GM21381 (cell line): Measurements from ENCODE around the gene EMX2.
A peak's percentile ranks its signal among the peaks of the same experiment; 100 is the strongest.

Experiments used
- ATAC-seq: cut with Tn5 transposase; IDR thresholded peaks from one replicate; pipeline ENCODE4 v1.9.1; 2021; ENCODE audit warnings: mild to moderate bottlenecking, moderate library complexity; ENCODE audit not compliant: unreplicated experiment

EMX2 gene

DNA sequence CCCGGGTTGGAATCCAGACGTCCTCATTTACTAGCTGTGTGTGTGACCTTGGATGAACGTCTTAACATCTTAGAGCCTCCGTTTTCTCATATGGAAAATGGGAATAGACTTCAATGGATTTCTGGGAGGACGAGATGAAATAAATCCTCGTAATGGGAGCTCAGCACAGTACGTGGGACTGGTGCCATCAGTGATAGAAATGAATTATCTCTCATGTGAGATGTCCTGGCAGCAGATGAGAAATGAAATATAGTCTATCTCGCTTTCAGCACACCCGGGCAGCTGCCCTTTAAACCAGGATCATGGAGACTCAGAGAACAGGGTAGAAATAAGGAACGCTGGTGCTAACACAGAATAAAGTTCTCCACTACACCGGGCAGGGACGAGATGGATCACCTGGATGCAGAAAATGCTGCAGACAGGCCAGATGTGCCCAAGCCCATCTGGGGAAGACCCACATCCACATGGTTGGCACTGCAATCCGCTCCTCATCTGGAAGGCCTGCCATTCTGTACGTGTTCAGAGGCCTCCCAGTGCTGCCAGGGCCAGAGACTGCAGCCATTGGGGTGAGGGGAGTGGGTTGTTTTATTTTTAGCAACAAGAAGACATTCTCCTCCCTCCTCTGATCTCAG lies 11.1 kb upstream of the EMX2 start:
- no peak for ATAC-seq

DNA sequence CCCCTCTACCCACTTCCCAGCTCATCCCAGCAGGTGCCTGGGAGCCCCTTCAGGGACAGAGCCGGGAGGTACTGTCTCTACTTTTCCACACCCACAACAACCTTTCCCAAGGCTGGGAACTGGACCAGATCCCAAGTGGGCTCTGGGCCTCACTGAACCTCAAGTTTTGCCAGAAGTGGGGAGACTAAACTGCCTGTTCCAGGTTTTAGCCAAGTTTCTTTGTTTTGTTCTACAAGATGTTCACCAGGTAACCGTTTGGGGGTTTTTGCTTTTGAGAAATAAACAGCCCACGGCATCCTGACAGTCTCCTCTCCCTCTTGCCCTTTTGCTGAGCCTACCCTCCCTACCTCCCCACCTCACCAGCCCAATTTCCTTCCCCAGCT lies 10.6 kb upstream of the EMX2 start:
- ATAC-seq = no peak

DNA sequence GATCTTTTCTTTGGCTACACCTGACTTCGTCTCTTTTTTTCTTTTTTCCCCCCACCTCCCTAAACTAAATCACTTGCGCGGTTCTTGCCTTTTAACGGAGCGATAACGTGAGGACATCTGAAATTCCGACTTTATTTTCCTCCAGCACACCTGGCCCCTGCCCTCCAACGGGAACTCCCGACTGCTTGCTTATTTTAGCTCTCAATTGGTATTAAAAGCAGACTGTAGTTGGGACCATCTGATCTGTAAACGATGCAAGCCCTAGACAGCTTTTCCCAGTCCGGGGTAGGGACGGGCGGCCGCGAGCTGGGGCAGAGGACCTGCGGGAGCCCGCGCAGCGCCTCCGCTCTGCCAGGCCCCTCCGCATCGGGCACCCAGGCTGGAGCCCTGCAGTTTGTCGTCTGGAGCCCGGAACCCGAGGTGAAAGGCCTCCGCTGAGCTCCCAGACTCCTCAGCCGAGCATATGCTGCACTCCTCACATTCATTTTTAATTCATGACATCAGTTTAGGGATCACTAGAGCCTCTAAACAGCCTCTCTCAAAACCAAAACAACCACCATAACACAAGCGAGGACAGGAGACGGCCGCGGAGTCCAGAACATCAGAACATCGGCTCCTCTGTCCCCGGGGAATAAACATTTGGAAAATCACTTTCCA lies 10.0 kb upstream of the EMX2 start:
- ATAC-seq = no peak

DNA sequence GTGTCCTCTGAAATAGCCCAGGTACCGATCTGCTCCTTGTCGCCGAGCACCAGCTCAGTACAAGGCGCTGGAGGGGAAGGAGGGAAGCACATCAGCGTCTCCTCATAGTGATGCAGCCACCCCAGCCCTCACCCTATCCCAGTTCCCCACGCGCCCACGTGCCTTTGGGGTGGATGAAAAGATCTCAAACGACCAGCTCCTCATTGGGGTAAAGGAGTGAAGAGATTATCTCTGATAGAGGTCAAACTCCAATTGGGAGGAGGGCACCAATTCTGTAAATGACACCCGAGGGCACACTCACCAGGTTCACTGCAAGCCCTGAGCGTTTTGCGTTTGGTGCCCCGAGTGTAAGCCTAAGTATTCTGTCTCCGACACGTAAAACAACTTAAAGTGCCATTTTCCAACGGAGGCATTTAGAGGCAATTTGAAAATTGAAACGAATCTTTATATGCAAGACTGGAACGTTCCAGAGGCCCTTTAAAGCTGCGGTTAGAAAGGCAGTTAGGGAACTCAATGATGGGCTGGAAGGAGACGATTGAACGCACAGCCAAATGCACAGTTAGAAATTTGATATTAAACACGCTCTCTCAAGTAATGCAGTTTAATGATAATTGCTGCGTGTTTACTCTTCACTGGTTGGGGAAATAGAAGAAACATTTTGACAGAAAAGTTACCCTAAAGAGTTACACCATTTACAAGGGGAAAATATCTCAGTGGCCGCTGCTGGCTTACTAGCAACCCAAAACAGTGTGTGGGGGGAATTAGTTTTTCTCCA lies 8.9 kb upstream of the EMX2 start:
- ATAC-seq = no peak

DNA sequence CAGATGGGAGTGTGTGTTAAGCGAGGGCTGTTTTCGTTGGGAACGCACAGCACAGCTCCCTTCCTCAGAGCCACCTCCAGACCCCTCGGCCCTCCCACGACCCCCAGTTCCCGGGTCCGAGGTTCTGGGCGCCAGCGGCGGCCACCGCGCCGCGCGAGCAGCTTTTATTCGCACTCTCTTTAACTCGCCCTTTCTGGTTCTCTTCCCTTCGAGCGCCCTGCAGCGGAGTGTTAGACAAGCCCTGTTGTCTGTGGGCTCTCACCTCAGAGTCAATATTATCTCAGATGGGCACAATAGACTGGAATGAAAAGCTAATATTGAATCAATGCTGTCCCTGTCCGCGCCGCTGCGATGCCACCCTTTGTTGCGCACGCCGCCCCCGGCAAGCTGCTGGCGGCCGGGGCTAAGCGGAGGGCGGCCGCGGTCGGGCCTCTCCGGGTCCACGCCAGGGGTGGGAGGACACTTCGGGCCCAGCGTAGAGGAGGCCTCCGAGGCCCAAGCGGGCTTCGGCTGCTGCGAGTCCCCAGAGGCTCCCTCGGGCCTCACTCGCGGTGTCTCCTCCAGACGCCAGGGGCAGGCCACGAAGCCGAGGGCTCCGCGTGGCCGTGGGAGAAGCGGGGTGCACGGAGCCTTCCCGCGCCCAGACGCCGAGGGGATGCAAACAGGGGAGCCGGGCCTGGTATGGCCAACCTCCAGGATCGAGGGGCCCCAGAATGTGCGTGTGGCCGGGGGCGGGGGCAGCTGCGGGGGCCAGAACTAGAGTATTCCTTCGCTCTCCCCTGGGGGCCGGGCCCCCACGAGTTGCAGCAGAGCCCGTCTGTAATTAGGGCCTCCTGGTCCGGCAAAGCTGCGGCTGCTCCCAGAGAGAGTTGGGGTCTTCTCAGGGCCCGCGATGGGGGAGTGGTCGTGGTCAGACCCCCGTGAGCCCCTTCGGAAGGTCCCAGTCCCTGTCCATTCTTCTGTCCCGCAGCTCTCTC lies 7.9 kb upstream of the EMX2 start:
- no peak for ATAC-seq

DNA sequence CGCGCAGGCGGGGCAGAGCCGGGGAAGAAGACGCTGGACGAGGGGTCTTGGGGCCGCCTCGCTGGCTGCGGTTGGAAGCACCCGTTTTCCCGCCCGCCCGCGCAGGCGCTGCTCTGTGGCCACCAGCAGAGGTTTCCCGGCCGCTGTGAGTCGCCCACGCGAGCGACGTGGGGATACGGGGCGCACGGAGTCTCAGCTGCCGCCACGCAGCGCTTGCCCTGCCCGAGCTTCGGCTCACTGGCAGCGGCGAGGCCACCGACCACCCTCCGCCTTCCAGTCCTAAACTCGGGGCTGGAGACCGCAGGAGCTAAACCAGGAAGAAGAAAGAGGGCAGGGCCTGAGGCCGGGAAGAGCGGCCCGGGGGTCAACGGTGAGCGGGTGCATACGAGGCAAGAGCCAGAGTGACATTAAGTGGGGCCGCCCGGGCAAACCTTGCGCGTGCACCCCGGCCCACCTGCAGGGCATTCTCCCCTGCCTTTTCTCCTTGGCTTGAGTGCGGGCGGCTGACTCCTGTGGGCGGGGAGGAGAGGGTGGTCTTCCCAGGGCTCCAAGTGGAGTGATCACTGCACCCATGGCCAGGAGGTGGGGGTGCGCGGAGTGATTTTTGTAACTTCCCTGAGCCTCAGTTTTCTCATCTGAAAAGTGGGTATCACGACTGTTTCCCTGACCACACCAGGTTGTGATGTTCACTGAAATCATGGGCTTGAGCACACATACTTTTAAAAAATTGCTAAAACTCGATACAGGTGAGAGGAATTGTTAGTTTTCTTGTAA lies 7.1 kb upstream of the EMX2 start:
- ATAC-seq = no peak

DNA sequence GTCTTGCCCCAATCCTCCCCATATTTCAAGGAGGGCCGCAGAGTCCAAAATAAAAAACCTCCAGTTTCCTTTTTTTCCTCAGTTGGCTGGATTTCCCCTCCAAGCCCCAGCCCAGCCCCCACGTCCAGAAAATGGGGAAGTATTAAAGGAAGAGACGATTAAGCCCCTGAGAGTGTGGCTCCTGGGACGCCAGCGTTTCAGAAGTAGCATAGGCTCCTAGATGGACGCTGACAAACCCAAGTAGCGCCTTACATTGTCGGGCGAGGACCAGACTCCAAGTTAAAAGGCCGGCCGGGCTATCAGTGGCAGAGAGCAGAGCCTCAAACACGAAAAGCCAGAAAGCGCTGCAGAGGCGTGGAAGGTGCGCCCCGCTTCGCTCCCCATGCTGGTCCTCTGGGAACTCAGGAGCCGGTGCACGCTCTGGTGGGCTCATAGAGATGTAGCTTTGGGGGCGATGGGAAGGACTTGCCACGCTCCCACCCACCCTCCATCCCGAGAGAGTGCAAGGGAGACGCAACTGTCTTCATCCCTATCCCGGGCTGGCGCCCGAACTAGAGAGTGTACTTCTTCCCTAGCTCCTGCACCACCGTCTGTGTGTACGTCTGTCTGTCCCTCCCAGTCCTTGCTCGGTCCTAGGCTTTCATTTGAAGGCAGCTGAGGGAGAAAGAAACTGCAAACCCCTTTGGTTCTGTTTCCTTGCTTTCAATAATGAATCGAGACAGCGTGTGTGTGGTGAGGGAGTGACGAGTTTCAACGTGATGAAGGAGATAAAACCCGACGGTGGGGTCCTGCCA lies 6.3 kb upstream of the EMX2 start:
- ATAC-seq = no peak

DNA sequence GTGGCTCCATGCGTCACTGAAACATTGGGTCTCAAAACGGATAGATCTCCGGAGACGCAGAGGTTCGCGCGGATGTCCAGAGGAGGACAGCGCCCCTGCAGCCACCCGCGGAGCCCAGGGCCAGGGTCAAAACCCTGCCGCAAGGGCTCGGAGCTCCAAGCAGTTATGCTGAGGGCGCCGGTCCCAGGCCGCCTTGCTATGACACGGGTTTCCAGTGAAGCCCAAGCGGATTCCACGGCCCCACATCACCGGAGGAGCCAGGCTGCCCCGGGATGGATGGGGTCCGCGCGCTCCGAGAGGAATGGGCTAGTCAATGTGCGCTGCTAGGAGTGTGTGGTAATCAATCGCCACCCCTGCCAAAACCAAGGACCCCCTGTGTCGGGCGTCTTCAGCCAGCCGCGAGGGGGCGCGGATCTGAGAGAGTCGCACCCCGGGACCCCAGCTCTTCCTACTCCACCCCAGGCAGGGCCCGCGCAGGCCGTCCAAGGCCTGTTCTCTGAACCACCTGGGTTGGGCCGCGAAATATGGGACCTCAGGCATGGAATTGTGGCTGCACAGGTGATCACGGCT lies 5.6 kb upstream of the EMX2 start:
- no peak for ATAC-seq

DNA sequence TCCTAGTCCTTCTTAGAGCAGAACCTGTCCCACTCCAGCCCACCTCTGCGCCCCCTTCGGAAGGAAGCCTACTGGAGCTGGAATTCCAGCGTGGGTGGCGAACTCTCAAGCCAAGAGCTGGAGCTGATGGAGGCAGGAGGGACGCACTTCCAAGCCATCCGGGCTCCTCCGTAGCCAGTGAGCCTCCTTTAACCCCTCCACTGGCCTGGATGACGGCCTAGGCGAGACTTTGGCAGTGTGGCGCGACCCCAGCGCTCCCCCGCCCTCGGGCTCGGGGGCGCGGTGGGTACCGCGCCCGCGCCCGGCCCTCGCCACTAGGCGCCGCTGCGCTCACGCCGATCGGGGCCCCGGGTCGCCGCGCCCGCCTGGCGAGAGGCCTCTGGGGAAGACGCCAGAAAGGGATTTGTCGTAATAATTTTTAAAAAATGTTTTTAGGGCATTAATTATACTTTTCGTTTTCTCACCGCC lies 5.1 kb upstream of the EMX2 start:
- ATAC-seq = peak; percentile 43

DNA sequence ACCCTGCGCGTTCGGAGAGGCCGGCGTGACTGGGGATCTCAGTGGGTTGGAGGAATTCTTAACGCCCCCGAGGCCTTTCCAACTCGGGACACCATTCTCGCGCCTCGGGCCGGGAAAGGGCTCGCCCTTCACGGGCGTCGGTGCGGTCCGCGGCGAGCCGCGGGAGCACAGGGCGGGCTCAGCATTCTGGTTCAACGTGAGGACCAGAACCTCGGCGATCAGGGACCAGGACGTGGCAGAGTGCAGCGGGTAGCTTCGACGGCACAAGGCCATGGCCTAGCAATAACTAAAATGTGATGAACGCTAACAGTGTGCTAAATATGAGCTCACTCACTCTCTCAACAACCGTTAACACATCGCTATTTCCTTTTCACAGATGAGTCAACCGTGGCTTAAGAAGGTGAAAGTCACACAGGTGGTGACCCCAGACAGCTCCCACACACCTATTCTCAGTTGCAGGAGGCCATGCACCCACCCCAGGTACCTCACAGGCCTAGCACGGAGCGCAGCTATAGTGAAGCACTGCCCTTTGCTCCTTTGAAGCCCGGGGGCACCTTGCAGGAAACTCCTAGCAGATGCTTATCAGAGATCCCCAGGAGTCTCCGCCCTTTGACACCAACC lies 4.5 kb upstream of the EMX2 start:
- peak; percentile 49 for ATAC-seq

DNA sequence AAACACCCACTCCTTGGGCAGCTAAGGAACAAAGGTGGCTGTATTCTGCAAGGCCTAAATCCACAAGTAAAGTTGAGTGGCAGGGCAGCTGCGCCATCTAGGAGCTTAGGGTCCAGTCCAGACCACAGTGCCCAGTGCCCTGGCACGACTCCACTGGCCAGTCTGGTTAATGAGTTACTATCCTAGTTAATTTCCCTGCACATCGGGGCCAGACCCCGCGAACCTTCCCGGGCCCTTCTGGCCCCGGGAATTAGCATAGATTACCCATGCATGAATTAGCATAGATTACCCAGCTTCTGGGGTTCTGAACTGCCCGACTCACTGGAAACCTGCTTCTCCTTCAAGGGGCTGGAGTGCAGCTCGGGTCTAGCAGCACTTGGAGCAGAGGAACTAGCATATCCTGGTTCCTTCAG lies 3.2 kb upstream of the EMX2 start:
- no peak for ATAC-seq

DNA sequence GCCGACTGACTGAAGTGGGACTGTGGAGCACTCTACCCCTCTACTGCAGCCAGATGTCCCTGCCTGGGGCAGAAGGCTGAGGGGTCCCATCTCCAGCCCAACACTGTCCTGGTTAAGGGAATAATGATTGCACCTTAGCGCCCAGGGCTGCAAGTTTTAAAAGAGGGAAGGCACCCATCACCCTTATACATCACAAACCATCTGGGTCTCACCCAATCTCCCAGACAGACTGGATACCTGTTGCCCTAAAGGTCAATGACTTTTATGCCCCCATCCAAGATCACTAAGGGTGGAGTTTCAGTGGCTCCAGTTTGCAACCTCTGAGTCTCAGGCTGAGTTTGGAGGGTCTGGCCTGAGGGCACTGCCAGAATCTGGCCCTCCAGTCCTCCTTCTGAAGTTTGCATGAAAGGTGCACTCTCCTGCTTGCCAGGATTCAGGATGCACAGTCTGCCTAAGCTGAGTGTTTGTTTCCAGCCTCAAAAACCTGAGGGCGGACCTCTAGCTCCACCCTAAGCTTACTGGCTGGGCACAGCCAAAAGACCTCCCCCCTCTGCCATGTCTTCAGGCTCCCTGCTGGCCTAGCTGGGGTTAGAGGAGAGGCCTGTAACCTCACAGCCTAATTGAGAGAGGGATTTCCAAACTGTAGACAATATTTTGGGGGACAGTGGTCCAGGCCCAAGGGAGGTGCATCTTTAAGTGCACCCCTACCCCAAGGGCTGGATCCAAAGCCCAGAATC lies 2.5 kb upstream of the EMX2 start:
- no peak for ATAC-seq

DNA sequence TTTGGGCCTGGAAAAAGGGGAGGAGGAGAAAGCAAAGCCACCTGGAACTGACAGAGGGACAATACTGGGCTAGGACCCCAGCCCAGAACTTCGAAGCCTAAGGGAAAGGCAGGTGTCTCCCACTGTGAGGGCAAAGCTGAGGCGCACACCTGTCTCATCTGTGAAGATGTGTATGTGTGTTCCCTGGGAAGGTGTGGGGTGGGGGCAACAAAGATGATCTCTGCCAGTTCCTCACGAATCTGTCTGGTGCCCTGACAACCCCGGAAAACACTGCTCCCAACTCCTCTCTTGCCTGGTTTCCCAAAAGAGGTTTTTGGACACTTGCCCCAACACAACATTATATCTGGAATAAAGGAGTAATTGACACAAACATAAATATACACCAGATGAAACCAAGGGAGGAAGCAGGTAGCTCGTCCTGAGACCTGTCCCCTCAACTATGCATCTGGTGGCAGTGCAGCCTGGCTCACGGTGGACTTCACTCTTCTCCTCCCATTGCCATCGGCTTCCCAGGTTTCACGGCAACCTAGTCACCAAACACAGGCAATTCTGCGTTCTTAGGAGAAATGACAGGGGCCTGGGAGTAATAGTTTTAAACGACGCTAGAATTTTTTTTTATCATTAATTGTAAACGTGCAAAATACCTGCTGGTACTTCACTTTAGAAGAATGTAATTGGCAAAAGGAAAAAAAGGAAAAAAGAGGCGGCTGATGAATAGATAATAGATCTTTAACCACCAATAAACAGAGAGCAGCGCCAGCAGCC lies 1.7 kb upstream of the EMX2 start:
- ATAC-seq = no peak

DNA sequence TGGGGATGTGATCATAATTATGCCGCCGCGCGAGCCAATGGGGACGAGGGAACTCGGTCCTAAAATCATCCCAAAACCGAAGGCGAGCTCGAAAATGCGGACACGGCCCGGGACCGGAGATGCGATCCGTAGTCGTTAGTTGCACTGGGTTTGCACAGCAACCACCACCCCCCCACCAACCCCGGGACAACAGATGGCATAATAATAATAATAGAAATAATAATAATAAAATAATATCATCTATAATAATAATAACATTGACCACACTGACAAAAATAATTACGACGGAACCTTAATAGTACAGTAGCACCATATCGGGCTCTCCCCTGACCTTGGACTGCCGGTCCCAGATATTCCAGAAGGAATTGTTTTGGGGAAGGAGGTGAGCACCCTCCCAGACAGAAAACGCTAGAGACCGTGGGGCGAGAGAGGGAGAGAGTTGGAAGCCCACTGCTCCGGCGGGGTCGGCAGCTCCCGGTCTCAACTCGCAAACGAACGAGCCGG lies 1.1 kb upstream of the EMX2 start:
- ATAC-seq = no peak

DNA sequence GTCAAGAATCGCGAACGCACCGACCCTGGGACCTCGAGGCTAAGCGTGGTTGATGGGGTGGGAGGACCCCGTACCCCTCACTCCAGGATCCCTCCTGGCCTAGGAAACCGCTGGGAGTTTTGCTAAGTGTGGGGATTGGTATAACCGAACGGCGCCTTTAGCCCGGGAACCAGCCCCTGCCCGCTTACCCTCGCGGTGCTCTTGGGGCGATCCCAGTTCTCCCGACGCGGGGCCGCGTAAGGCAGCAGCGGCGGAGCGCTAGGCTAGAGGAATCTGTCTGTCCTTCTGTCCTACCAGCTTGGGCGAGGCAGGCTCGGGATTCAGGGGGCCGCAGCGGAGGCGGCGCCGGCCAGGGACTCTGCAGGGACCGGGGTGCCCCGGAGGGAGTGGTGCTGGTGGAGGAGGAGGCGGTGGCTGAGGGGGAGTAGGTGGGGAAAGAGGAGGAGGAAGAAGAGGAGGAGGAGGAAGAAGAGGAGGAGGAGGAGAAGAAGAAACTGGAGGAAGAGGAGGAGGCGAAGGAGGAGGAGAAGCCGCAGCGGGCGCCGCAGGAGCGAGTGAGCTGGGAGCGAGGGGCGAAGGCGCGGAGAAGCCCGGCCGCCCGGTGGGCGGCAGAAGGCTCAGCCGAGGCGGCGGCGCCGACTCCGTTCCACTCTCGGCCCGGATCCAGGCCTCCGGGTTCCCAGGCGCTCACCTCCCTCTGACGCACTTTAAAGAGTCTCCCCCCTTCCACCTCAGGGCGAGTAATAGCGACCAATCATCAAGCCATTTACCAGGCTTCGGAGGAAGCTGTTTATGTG lies 439 bp upstream of the EMX2 start:
- ATAC-seq = no peak
